MV-4-11 (cell line): ENCODE measurements around the gene ADAR.
"Not testable (repeated sequence)": the region's sequence is repeated elsewhere in the genome, so short reads cannot be mapped to it uniquely, and the experiment has no call there.

Experiments used
- DNase-seq: peaks from one replicate; lab custom pipeline; 2025; lab: John Stamatoyannopoulos, UW

Gene ADAR

DNA sequence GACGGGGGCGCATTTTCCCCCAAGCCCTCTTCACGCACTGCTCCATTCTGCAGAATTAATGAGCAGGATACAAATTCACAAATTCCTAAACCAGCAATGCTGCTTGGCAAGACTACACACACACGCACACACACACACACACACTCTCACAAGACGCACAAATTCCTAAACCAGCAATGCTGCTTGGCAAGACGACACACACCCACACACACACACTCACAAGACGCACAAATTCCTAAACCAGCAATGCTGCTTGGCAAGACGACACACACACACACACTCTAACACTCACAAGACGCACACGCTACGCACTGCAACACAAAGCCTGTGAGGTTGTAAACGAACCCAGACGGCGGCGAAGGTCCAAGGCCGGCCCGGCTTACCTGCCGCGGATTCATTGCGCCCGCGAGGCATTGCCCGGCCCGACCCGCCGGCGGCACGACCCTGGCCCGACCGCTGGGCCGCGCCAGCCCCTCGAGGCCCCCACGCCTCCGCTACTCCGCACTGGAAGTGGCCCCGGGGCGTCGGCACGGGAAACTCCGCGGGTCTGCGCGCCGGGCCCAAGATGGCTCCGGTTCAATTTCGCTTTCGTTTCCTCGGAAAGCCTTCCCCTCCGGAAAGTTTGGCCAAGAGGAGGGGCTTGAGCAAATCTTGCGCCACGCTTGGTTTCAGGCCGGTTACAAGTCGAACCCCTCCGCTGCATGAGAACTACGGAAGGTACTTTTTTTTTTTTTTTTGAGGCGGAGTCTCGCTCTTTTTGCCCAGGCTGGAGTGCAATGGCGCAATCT, at the start of gene ADAR:
Gene ADAR, minus strand, starts transcription at position 578 of the 788 bp plus-strand sequence. Its CDS starts 180 bp downstream, at position 398.
- DNase-seq, result peak; percentile 97

DNA sequence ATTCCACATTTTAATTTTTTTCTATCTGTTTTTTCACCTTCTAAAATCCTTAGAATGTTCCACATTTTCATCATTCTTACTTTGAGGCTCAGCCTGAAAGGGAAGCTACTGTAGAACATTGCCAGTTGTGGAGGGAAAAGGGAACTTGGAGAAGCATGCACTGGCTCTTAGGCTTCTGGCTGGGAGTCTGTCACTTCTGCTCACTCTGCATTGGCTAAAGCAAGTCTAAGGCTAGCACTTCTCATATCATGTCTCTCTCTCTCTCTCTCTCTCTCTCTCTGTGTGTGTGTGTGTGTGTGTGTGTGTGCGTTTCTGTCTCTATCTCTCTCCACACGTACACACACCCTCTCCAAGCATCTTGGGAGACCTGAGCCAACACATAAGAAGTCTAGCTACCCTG, 49.6 kb upstream of the ADAR start:
- DNase-seq, result peak; percentile 85

GRCh38 chr1:154652893-154653292, 44.9 kb upstream of the ADAR start:
- no peak for DNase-seq

- DNase-seq, result not testable (repeated sequence)
Measured at GRCh38 chr1:154644724-154645123, 36.7 kb upstream of the ADAR start.

- no peak for DNase-seq
Measured at GRCh38 chr1:154641534-154641933, 33.5 kb upstream of the ADAR start.

- no peak for DNase-seq
Measured at GRCh38 chr1:154639876-154640275, 31.9 kb upstream of the ADAR start.

DNA sequence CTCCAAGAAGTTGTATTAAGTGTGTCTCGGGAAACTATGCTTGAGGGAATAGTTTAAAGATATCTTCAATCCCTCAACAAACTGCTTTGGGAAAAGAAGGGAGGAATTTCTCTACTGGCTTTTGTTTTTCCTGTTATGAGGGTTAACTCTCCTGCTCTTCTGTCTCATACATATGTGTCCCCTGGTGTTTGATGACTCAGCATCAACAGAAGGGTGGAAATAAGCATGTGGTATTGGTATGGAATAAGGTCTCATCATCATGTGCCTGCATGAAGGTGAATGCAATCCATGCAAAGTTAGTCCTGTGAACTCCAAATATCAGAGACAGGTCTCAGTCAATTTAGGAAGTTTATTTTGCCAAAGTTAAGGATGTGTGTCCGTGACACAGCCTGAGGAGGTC, 27.2 kb upstream of the ADAR start:
- no peak for DNase-seq

DNA sequence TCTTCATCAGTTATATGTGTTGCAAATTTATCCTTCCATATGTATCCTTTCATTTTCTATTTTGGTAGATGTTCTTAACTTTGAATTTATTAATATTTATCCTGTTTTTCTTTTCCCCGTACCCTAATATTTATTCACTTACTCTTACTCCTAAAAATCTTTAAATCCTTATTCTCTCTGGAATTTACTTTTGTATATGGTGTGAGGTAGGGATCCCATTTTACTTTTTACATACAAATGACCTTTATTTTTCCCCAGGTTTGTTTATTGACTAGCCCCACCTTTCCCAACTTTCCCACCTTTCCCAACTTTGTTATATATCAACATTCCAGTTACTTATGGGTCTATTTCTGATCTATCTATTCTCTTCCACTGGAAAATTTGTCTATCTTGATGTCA, 21.7 kb upstream of the ADAR start:
- DNase-seq, result no peak

- DNase-seq, result no peak
Measured at GRCh38 chr1:154629061-154629674, 21.2 kb upstream of the ADAR start.

DNA sequence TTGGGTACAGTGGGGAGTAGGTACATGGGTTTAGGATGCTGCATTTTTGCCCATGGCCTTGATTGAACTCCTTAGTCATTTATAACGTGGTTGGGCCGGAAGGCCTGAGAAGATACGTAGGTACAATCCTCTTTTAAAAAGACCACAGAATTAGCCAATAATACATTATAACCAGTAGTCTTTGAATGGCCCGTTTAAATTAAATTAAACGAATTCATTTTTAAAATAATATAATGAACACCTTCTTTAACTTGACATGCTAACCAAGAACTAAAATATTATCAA, 20.1 kb upstream of the ADAR start:
- no peak for DNase-seq

GRCh38 chr1:154627257-154628120, 19.5 kb upstream of the ADAR start:
- DNase-seq, result peak; percentile 74

GRCh38 chr1:154626456-154627256, 18.7 kb upstream of the ADAR start:
- DNase-seq, result peak; percentile 41

GRCh38 chr1:154624746-154625643, 17.0 kb upstream of the ADAR start:
- peak; percentile 81 for DNase-seq

DNA sequence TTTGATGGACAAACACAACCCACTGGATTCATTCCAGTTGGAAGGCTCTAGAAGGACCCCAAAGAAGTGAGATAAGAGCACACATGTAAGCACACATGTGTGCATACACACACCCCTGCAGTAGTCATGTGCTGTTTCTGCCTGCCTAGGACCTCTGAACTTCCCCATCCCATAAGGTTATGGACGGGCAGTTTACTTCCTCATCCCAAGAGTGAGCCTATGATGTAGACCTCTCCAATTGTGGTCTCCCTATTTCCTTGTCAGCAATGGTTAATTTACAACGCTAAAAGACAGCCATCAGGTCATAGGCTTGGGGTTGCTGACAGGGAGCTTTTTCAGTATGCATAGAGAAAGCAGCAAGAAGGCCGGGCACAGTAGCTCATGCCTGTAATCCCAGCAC, 15.4 kb upstream of the ADAR start:
- DNase-seq, result peak; percentile 92

DNA sequence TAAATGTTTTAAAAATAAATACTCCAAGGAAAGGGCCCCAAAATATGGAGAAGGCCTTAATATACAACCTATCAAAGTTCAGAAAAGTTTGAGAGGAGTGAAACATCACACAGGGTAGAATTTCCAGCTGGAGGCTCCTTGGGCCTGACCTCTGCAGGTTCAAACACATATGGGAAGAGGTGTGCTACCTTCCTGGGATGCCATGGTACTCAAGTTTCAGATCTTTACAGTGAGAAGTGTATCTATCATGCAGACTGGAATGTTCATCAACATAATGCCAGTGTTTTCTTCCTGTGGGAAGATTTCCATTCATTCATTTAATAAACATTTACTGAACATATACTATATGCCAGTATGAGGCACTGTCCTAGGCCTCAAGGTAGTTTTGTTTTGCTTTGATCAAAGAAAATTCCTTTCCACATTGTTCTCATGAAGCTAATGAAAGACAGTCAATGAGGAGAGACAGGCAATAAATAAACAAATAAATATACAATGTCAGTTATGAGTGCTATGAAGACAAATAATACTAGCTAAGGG, 14.6 kb upstream of the ADAR start:
- no peak for DNase-seq

DNA sequence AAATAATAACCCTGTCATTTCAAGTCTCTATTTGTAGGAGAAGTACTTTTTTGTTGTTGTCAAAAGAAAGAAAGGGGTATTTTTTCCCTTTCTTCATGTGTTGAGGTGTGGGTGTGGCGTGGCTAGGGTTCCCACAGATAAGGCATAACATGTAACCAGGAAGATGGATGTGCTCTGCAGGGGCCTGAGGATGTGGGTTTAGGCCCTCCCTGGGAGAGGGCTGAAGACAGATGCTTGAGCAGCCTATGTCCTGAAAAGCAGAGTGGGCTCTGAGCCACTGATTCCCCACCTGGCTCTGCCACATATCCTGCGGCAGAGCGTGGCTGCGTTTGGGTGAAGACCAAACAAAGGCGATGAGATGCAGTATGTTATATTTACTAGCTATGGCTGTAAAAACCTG, 13.9 kb upstream of the ADAR start:
- no peak for DNase-seq

DNA sequence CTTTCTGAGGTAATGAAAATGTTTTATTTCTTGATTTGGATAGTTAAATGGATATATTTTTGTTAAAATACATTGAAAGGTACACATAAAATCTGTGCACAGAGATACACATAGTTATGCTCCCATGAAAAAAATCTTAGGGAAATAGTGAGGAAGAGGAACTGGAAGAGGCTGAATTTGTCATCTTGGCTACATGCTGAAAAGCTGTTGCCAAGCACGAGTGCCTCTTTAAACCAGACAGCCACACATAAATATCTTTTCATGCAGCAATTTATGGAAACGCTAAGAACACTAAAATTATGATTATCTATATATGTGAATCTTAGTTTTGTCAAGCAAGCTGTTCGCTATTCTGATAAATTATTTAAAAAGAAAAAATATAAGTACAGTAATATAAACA, 12.8 kb upstream of the ADAR start:
- DNase-seq, result peak; percentile 1

GRCh38 chr1:154619181-154619948, 11.4 kb upstream of the ADAR start:
- DNase-seq, result no peak

DNA sequence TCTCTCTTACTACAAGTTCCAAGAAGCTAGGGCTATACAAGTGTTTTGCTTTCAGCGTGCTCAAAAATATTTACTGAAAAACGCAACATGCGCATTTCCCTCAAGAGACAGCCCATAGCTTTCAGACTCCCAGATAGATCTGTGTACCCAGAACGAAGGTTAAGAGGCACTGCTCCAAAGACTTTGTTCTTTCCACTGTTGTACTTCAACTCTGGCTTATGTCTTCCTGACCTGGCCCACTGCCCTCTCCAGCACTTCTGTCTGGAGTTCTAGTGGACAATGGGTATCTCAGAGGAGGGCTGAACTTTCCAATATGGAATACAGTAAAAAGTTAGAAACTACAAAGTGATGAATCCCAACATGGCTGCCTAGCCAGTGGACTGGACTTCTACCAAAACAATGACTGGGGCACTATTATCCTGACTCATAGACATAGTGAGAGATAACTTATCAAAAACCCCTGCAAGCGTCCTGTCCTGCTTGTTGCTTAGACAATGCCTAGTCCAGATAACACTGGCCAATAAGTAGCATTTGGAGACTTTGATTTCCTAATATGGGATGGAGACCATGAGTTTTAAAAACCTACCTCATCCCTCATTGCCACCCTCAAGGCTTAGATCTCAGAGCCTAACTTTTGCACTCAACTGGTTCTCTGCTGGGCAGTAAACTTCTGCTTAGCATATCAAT, 8.8 kb upstream of the ADAR start:
- DNase-seq, result no peak
